ENCODE measurements around the gene UCP3.

UCP3 gene

GRCh38 chr11:73976451-73977151, 32.3 kb downstream of the UCP3 start:
- DNase-seq = no peak

GRCh38 chr11:73975479-73975757, 33.5 kb downstream of the UCP3 start:
- DNase-seq = no peak

DNA sequence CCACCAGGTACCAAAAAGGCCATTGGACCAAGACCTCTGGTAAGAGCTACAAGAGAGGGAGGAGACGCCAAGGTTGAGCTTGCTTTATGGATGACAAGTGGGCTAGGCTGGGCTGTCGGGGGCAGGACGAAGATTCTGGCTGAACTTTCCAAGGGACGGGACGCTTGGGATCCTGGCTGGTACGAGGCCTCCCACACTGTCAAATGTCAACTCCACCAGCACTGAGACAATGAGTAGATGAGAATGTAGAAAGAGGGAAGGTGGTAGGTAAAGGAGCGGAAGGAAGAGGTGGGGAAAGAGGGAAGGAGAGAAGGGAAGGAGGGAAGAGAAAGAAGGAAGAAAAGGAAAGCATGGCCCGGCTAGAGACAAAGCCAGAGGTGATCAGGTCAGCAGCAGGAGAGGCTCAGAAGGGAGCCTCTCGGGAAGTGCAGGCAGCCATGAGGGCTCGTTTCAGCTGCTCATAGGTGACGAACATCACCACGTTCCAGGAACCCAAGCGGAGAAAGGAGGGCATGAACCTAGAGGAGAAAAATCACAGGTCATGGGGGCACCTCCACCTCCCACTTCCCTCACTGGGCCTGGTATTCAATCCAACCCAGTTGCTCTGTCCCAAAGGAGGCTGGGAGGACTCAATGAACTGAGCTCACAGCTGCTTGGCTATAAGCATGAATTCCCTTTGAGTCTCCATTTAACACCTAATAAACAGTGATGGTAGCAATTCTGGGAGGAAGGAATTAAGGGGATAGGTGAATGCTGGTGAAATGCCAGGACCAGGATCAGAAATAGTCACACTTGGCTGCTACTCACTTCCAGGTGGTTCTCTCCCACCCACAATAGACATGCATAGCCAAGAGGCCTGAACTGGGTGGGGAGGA, 34.0 kb downstream of the UCP3 start:
- no peak for DNase-seq

DNA sequence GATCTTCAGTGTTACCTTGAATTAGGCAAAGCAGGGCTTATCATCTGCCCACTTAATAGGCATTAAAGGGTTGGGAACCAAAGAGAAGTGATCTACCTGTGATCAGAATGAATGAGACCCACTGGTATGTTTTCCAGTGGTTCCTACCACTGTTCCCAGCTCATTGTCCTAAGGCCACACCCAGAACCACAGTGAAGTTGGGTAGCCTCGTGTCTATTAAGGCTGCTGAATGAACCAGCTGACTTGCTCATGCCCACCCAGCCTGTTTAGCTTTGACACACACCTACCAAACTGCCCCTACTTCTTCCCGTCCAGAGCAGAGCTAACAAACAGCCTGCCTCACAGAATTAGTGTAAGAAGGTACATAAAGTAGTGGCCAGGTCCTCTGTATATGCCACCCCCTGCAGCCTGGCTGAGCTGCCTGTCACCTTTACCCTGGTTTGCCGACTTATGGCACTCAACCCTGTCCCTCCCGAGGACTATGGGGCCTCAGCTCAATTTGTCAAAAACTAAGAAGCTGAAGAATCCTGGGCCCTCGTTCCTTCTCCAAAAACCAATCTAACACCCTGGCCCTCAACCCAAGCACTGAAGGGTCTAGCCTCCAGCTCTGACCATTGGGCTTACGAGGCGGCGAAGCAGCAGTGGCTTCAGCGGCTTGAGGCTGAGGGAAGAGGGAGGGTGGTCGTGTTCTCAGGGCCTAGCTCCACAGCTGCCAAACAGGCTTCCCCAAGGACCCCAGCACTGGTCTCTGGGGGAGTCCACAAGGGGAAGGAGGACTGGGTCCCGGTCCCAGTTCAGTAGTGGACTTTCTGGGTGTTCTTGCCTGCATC, 36.0 kb downstream of the UCP3 start:
- no peak for DNase-seq

DNA sequence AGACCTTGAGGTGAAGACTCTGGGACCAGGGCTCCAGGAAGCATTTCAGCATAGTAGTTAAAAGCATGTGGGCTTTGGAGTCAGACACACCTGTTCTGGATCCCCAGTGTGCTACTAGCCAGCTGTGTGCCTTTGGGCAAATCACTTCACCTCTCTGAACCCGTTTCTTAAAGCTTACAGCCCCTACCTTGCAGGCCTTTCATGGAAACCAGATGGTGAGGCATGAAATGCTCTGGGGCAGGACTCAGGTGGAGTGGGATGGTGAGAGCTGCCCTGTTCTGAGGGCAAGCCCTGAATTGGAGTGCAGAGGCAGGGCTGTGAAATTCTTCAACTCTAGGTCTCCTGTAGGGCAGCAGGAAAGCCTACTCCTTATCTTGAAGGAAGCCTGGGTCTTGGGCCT, 36.7 kb downstream of the UCP3 start:
- no peak for DNase-seq

GRCh38 chr11:73971175-73971719, 37.6 kb downstream of the UCP3 start:
- no peak for DNase-seq

DNA sequence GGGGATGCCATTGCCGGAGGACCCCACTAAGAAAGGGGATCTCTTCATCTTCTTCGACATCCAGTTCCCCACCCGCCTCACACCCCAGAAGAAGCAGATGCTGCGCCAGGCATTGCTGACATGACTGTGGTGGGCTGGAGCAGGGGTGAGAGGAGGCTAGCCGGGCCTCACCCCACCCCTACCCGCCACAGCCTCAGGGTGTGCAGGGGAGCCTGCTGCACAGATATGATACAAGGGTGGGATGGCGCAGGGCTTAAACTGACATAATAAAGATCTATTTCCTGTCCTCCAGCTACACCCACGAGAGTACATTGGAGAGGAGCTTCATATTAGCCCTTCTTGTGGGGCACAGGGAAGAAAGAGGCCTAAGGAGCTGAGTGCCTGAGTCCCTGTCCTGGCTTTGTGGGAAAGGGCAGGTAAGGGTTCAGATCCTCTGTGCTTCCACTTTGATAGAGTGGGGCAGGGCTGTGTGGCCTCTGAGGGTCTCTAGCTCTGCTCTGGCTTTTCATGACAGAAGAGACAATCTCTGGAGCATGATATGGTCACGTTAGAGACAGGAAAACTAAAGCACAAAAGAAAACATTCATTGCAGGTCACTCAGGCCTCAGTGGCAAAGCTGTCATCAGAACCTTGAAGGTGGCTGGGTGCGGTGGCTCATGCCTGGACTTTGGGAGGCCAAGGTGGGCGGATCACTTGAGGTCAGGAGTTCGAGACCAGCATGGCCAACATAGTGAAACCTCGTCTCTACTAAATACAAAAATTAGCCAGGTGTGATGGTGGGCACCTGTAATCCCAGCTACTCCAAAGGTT, 38.7 kb downstream of the UCP3 start:
- no peak for DNase-seq

GRCh38 chr11:73969091-73969490, 39.8 kb downstream of the UCP3 start:
- no peak for DNase-seq

GRCh38 chr11:73968356-73968966, 40.4 kb downstream of the UCP3 start:
- no peak for DNase-seq

DNA sequence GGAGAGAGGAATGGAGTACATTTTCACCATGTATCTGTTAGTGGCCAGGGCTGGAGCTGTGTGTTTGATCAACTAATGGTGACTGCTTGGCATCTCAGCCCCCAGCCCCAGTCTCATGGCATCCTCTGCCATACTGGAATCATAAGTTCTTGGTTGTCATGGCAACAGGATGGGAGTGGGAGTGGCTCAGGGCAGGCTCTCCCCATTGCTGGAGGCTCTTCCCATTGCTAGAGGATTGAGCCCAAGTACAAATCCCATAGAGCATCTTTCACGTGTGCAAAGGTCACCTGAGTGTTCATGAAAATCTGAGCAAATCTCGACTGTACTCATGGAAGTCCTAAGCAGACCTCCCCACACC, 43.1 kb downstream of the UCP3 start:
- no peak for DNase-seq

DNA sequence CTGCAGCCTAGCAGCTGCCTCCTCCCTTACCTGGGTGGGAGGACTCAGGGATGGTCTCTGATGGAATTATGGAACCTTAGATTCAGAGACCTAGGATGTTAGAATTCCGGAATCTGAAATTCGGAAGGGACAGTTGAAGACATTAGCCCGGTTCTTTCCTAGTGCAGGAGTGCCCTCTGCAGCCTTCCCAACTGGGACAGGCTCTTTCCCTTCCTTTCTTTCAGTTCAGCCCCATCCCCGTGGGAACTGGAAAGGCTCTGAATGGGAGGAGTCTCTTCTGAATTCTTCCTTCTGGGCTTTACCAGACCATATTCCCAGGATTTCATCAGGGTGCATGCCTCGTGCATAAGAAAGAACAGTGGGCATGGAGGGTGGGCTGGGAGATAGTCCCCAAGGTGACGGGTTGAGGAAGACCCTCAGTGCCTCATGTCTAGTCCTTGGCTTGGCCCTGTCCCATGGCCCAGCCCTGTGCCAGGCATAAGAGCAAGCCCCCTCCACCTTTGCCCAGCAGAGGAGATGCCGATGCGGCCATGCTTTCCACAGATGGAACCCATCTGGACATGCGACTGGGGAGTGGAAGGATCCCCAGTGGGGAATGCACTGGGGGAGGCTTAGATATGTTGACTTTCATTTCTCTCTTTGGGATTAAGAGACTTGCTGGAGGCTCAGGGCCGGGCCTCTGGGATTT, 43.7 kb downstream of the UCP3 start:
- no peak for DNase-seq

DNA sequence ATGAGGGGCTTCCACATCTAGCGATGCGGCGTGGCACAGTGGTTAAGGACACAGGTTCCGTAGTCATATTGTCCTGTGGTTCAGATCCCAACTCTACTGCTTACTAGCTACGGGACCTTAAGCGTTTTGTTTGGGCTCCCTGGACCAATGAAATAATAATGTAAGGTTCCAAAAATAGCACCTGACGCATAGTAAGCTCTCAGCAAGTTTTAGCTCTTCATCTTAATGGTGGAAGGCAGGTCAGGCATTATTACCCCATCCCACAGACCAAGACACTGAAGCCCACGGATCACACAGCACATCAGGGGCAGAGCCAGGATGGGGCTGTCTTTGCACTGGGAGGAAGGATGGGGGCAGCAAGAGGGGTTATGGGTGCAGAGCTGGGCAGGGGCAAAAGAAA, 45.0 kb downstream of the UCP3 start:
- no peak for DNase-seq

DNA sequence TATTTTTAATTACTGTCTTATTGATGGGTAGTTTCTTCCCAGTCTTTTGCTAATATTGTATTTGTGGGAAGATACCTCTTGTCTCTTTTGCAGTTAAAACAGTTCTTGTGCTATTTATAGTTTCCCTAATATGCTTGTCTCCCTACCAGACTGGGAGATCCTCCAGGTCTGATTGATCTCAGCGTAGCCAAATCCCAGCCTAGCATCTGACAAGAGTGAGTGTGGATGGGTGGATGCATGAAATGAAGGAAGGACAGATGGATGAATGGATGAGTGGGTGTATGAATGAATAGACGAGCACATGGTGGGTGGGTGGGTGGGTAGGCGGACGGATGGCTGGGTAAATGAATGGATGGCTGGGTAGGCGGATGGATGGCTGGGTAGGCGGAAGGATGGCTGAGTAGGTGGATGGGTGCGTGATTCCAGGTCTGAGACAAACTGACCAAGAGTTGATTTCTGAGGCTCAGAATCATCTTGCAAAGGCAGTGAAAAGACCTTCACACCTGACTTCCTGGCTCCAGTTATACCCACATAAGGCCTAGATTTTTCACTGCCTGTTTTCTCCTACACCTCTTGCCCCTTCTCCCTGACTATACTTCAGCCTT, 46.7 kb downstream of the UCP3 start:
- DNase-seq = no peak

GRCh38 chr11:73961321-73961720, 47.6 kb downstream of the UCP3 start:
- no peak for DNase-seq

DNA sequence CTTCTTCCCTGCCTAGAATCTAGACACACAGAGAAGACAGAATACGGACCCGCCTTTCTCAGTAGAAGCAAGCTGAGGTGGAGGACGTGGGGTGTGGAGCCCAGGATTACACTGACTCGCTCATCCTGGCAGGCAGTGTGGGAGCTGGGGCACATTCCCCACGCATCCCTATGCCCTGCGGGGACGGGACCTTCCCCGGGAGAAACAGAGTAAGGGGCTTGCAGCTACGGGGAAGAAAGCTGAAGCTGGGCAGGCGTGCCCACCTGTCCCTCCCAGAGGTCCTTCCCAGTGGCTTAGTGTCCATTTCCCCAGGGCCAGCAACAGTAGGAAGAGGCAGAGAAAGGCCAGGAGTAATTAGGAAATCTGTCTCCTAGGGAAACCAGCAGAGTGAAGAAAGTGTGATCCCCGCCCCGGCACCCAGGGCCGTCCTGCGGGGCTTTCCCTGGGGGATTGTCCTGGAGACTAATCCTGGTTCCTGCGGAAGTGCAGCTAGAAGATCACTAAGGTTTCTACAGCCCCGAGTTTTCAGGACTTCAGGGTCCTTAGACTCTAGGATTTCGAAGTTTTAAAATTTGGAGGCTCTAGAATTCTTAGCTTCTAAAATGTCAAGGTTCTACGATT, 50.3 kb downstream of the UCP3 start:
- DNase-seq = no peak

- DNase-seq = no peak
These were observed 51.1 kb downstream of the UCP3 start for GRCh38 chr11:73957654-73958361.

GRCh38 chr11:73956876-73957653, 51.8 kb downstream of the UCP3 start:
- peak; percentile 14 for DNase-seq

DNA sequence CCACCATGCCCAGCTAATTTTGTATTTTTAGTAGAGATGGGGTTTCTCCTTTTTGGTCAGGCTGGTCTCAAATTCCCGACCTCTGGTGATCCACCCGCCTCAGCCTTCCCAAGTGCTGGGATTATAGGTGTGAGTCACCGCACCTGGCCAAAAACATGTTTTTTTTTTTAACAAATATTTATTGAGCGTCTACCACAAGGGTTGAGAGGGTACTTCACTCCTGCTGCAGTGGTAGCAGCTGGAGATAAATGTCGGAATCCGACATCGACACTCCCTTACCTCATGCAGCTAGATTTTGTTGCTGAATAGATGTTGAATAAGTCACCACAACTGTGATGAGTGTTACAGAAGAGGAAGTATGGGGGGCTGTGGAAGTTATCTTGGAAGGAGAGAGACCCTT, 57.1 kb downstream of the UCP3 start:
- DNase-seq = no peak

Measured in NCI-H526 treated with DMSO at 0.1 percent for 48 hours (cell line).